Activated naive CD4-positive, alpha-beta T cell treated with anti-CD3 and anti-CD28 coated beads, Interleukin-2, amount 50 U/mL, for 24 hours (primary cell): ENCODE data around the gene TDRD6.
"Not testable (repeated sequence)": the region's sequence is repeated elsewhere in the genome, so short reads cannot be mapped to it uniquely, and the experiment has no call there.

ENCODE experiments used
- H3K27ac Mint-ChIP-seq: one replicate; pipeline ENCODE4 v1.8.0; 2021; ENCODE audit warnings: mild to moderate bottlenecking, mixed read lengths
- H3K27me3 Mint-ChIP-seq: one replicate; pipeline ENCODE4 v1.8.0; 2021; ENCODE audit warnings: mixed read lengths
- H3K36me3 Mint-ChIP-seq: one replicate; pipeline ENCODE4 v1.8.0; 2021; ENCODE audit warnings: mixed read lengths
- H3K4me1 Mint-ChIP-seq: one replicate; pipeline ENCODE4 v1.8.0; 2021; ENCODE audit warnings: mixed read lengths
- H3K4me3 Mint-ChIP-seq: one replicate; pipeline ENCODE4 v1.8.0; 2021; ENCODE audit warnings: mild to moderate bottlenecking, mixed read lengths
- H3K9me3 Mint-ChIP-seq: one replicate; pipeline ENCODE4 v1.8.0; 2021; ENCODE audit warnings: mixed read lengths

Gene TDRD6

GRCh38 chr6:46687619-46688097 is at the start of gene TDRD6:
TDRD6 (plus strand) TSS chr6:46687885; CDS start chr6:46688129, 244 bp downstream.
- Mint-ChIP-seq H3K27ac (no peak within 1 kb of the TSS), H3K4me1 (no peaks in the 10 kb centered on the region), H3K27me3 (no peaks in the 10 kb centered on the region), H3K9me3 (no peaks in the 10 kb centered on the region), H3K4me3 (no peak within 1 kb of the TSS), H3K36me3 (no peaks in the 10 kb centered on the region)

GRCh38 chr6:46637933-46638332 is 49.8 kb upstream of the TDRD6 start:
- H3K4me1 Mint-ChIP-seq: peaks cover 4% of the 10 kb centered on the region

GRCh38 chr6:46638650-46639049 is 49.0 kb upstream of the TDRD6 start:
- H3K36me3 Mint-ChIP-seq: no peaks in the 10 kb centered on the region
- H3K27ac Mint-ChIP-seq: no peak overlapping the region
- H3K4me1 Mint-ChIP-seq: peaks cover 5% of the 10 kb centered on the region
- H3K9me3 Mint-ChIP-seq: no peaks in the 10 kb centered on the region
- H3K27me3 Mint-ChIP-seq: peaks cover 16% of the 10 kb centered on the region
- H3K4me3 Mint-ChIP-seq: no peak overlapping the region

More at GRCh38 chr6:46637933-46638332, 49.8 kb upstream of the TDRD6 start:
- H3K36me3 Mint-ChIP-seq: no peaks in the 10 kb centered on the region
- no peaks in the 10 kb centered on the region for H3K9me3 Mint-ChIP-seq
- H3K4me3 Mint-ChIP-seq: no peak overlapping the region
- H3K27me3 Mint-ChIP-seq: peaks cover 16% of the 10 kb centered on the region
- no peak overlapping the region for H3K27ac Mint-ChIP-seq

GRCh38 chr6:46642928-46643751 is 44.5 kb upstream of the TDRD6 start:
- no peak overlapping the region for H3K4me3 Mint-ChIP-seq
- no peaks in the 10 kb centered on the region for H3K36me3 Mint-ChIP-seq
- H3K27me3 Mint-ChIP-seq: peaks cover 19% of the 10 kb centered on the region
- H3K4me1 Mint-ChIP-seq: peaks cover 5% of the 10 kb centered on the region
- peaks cover 3% of the 10 kb centered on the region for H3K9me3 Mint-ChIP-seq
- peak overlapping the region; percentile 2 for H3K27ac Mint-ChIP-seq

GRCh38 chr6:46645265-46645664 is 42.4 kb upstream of the TDRD6 start:
- no peaks in the 10 kb centered on the region for H3K36me3 Mint-ChIP-seq
- peaks cover 3% of the 10 kb centered on the region for H3K9me3 Mint-ChIP-seq
- H3K27me3 Mint-ChIP-seq: peaks cover 18% of the 10 kb centered on the region
- H3K4me1 Mint-ChIP-seq: peaks cover 5% of the 10 kb centered on the region
- no peak overlapping the region for H3K27ac Mint-ChIP-seq
- no peak overlapping the region for H3K4me3 Mint-ChIP-seq

GRCh38 chr6:46648108-46648507 is 39.6 kb upstream of the TDRD6 start:
- not testable (repeated sequence) for H3K36me3 Mint-ChIP-seq, H3K4me3 Mint-ChIP-seq, H3K9me3 Mint-ChIP-seq, H3K27ac Mint-ChIP-seq
- Mint-ChIP-seq H3K4me1 (peaks cover 11% of the 10 kb centered on the region), H3K27me3 (peaks cover 29% of the 10 kb centered on the region)

- no peaks in the 10 kb centered on the region for H3K36me3 Mint-ChIP-seq
- no peak overlapping the region for H3K27ac Mint-ChIP-seq
- H3K27me3 Mint-ChIP-seq: peaks cover 36% of the 10 kb centered on the region
- H3K4me1 Mint-ChIP-seq: peaks cover 16% of the 10 kb centered on the region
- no peak overlapping the region for H3K4me3 Mint-ChIP-seq
- H3K9me3 Mint-ChIP-seq: peaks cover 3% of the 10 kb centered on the region
These were observed 38.7 kb upstream of the TDRD6 start for GRCh38 chr6:46648869-46649492.

- Mint-ChIP-seq H3K27ac (no peak overlapping the region), H3K4me3 (no peak overlapping the region), H3K9me3 (no peaks in the 10 kb centered on the region), H3K36me3 (no peaks in the 10 kb centered on the region), H3K4me1 (peaks cover 16% of the 10 kb centered on the region), H3K27me3 (peaks cover 42% of the 10 kb centered on the region)
These were observed 36.7 kb upstream of the TDRD6 start for GRCh38 chr6:46651006-46651405.

- Mint-ChIP-seq H3K4me3 (peak overlapping the region; percentile 81), H3K9me3 (no peaks in the 10 kb centered on the region), H3K27ac (no peak overlapping the region), H3K36me3 (no peaks in the 10 kb centered on the region), H3K4me1 (peaks cover 16% of the 10 kb centered on the region), H3K27me3 (peaks cover 40% of the 10 kb centered on the region)
These were observed 35.9 kb upstream of the TDRD6 start for GRCh38 chr6:46651816-46652215.

GRCh38 chr6:46652232-46652602 is 35.5 kb upstream of the TDRD6 start:
- H3K4me1 Mint-ChIP-seq: peaks cover 16% of the 10 kb centered on the region
- no peaks in the 10 kb centered on the region for H3K9me3 Mint-ChIP-seq
- no peak overlapping the region for H3K27ac Mint-ChIP-seq
- no peaks in the 10 kb centered on the region for H3K36me3 Mint-ChIP-seq
- H3K27me3 Mint-ChIP-seq: peaks cover 39% of the 10 kb centered on the region
- H3K4me3 Mint-ChIP-seq: peak overlapping the region; percentile 81

GRCh38 chr6:46652603-46653438 is 34.9 kb upstream of the TDRD6 start, which contains the start of the genes CYP39A1 and SLC25A27:
CYP39A1 (minus strand) TSS chr6:46652818; CDS start chr6:46652582, 236 bp downstream.
SLC25A27 (plus strand) TSS chr6:46652975; CDS start chr6:46653193, 218 bp downstream.
- H3K36me3 Mint-ChIP-seq: no peaks in the 10 kb centered on the region
- peak within 1 kb of the TSS; percentile 14 for H3K27ac Mint-ChIP-seq
- H3K4me3 Mint-ChIP-seq: peak within 1 kb of the TSS; percentile 81
- no peaks in the 10 kb centered on the region for H3K9me3 Mint-ChIP-seq
- peaks cover 16% of the 10 kb centered on the region for H3K4me1 Mint-ChIP-seq
- peaks cover 39% of the 10 kb centered on the region for H3K27me3 Mint-ChIP-seq

- Mint-ChIP-seq H3K27me3 (peaks cover 39% of the 10 kb centered on the region), H3K4me1 (peaks cover 16% of the 10 kb centered on the region), H3K36me3 (no peaks in the 10 kb centered on the region), H3K4me3 (peak overlapping the region; percentile 81), H3K9me3 (no peaks in the 10 kb centered on the region), H3K27ac (peak overlapping the region; percentile 14)
These were observed 34.1 kb upstream of the TDRD6 start for GRCh38 chr6:46653439-46654195.

GRCh38 chr6:46655803-46656202 is 31.9 kb upstream of the TDRD6 start:
- Mint-ChIP-seq H3K27ac (no peak overlapping the region), H3K36me3 (no peaks in the 10 kb centered on the region), H3K27me3 (peaks cover 36% of the 10 kb centered on the region), H3K4me1 (peaks cover 16% of the 10 kb centered on the region), H3K4me3 (no peak overlapping the region), H3K9me3 (no peaks in the 10 kb centered on the region)

- no peaks in the 10 kb centered on the region for H3K9me3 Mint-ChIP-seq
- peaks cover 24% of the 10 kb centered on the region for H3K27me3 Mint-ChIP-seq
- H3K27ac Mint-ChIP-seq: no peak overlapping the region
- peaks cover 8% of the 10 kb centered on the region for H3K4me1 Mint-ChIP-seq
- no peaks in the 10 kb centered on the region for H3K36me3 Mint-ChIP-seq
- no peak overlapping the region for H3K4me3 Mint-ChIP-seq
These were observed 30.0 kb upstream of the TDRD6 start for GRCh38 chr6:46657642-46658041.

- Mint-ChIP-seq H3K9me3 (no peaks in the 10 kb centered on the region), H3K36me3 (no peaks in the 10 kb centered on the region), H3K4me1 (no peaks in the 10 kb centered on the region), H3K4me3 (no peak overlapping the region), H3K27ac (no peak overlapping the region), H3K27me3 (peaks cover 7% of the 10 kb centered on the region)
These were observed 26.2 kb upstream of the TDRD6 start for GRCh38 chr6:46661483-46661882.
